GM21360 (cell line): ENCODE data around the gene TMEM200A.

Source experiments
- ATAC-seq: cut with Tn5 transposase; IDR thresholded peaks from one replicate; pipeline ENCODE4 v1.9.1; 2021; ENCODE audit warnings: mild to moderate bottlenecking, moderate library complexity; ENCODE audit not compliant: unreplicated experiment

The TMEM200A gene

GRCh38 chr6:130482645-130483390 is 117.0 kb downstream of the TMEM200A start:
- ATAC-seq, result no peak

- ATAC-seq, result no peak
Measured at GRCh38 chr6:130485870-130486269, 120.1 kb downstream of the TMEM200A start.

GRCh38 chr6:130486417-130486816 is 120.6 kb downstream of the TMEM200A start:
- ATAC-seq, result no peak

GRCh38 chr6:130489514-130489913 is 123.7 kb downstream of the TMEM200A start:
- no peak for ATAC-seq
